NCI-H1105 treated with DMSO at 0.1 percent for 48 hours (cell line): ENCODE data around the gene TSPAN2.

Experiments
- DNase-seq: peaks from one replicate; lab custom pipeline; 2025; lab: John Stamatoyannopoulos, UW

TSPAN2 gene

GRCh38 chr1:115089420-115090185, at the start of gene TSPAN2:
Gene TSPAN2, minus strand, starts transcription at chr1:115089503. Its CDS starts 71 bp downstream, at chr1:115089432.
- DNase-seq = peak; percentile 81

- DNase-seq = peak; percentile 90
Observed at GRCh38 chr1:115138973-115139372, 49.7 kb upstream of the TSPAN2 start.

- no peak for DNase-seq
Observed at GRCh38 chr1:115138271-115138670, 49.0 kb upstream of the TSPAN2 start.

GRCh38 chr1:115137191-115137590, 47.9 kb upstream of the TSPAN2 start:
- DNase-seq = no peak

GRCh38 chr1:115136706-115137105, 47.4 kb upstream of the TSPAN2 start:
- no peak for DNase-seq

GRCh38 chr1:115136106-115136505, 46.8 kb upstream of the TSPAN2 start:
- DNase-seq = no peak

- DNase-seq = no peak
Observed at GRCh38 chr1:115135681-115136080, 46.4 kb upstream of the TSPAN2 start.

- no peak for DNase-seq
Observed at GRCh38 chr1:115134850-115135480, 45.7 kb upstream of the TSPAN2 start.

- no peak for DNase-seq
Observed at GRCh38 chr1:115134231-115134630, 44.9 kb upstream of the TSPAN2 start.

- no peak for DNase-seq
Observed at GRCh38 chr1:115133440-115133839, 44.1 kb upstream of the TSPAN2 start.

- DNase-seq = no peak
Observed at GRCh38 chr1:115130786-115131185, 41.5 kb upstream of the TSPAN2 start.

- no peak for DNase-seq
Observed at GRCh38 chr1:115129071-115129640, 39.9 kb upstream of the TSPAN2 start.

- no peak for DNase-seq
Observed at GRCh38 chr1:115127539-115127938, 38.2 kb upstream of the TSPAN2 start.

GRCh38 chr1:115126516-115126915, 37.2 kb upstream of the TSPAN2 start:
- no peak for DNase-seq

GRCh38 chr1:115123116-115123515, 33.8 kb upstream of the TSPAN2 start:
- DNase-seq = no peak

- no peak for DNase-seq
Observed at GRCh38 chr1:115121793-115122192, 32.5 kb upstream of the TSPAN2 start.

- no peak for DNase-seq
Observed at GRCh38 chr1:115120296-115120695, 31.0 kb upstream of the TSPAN2 start.

- DNase-seq = no peak
Observed at GRCh38 chr1:115118611-115119010, 29.3 kb upstream of the TSPAN2 start.

GRCh38 chr1:115118086-115118485, 28.8 kb upstream of the TSPAN2 start:
- no peak for DNase-seq

- DNase-seq = no peak
Observed at GRCh38 chr1:115117298-115117697, 28.0 kb upstream of the TSPAN2 start.

GRCh38 chr1:115116512-115116911, 27.2 kb upstream of the TSPAN2 start:
- no peak for DNase-seq

GRCh38 chr1:115115521-115116161, 26.3 kb upstream of the TSPAN2 start:
- DNase-seq = no peak

GRCh38 chr1:115114308-115114707, 25.0 kb upstream of the TSPAN2 start:
- peak; percentile 38 for DNase-seq
